Left ventricle myocardium inferior (tissue), 1 donor: ENCODE measurements around the gene USE1. TPM values are rescaled to one million over a fixed set of nuclear protein-coding genes. Genes with fewer than 3 reads are reported as not detected.

Source experiments
- DNase-seq: peaks from one replicate; pipeline ENCODE4 v3.0.0-alpha.2; 2020
- H3K27ac ChIP-seq: fragments of 200-600 bp; replicated peaks from 2 replicates; pipeline ENCODE4 v1.8.0; 2021
- H3K27me3 ChIP-seq: fragments of 200-600 bp; 2 replicates; pipeline ENCODE4 v1.8.0; 2021; ENCODE audit warnings: low read depth
- H3K36me3 ChIP-seq: fragments of 200-600 bp; 2 replicates; pipeline ENCODE4 v1.8.0; 2021
- H3K4me1 ChIP-seq: fragments of 200-600 bp; 2 replicates; pipeline ENCODE4 v1.8.0; 2021
- H3K4me3 ChIP-seq: fragments of 200-600 bp; 2 replicates; pipeline ENCODE4 v1.8.0; 2021; ENCODE audit warnings: mild to moderate bottlenecking, moderate library complexity
- H3K9me3 ChIP-seq: fragments of 200-600 bp; replicated peaks from 2 replicates; pipeline ENCODE4 v1.8.0; 2021
- CTCF ChIP-seq: fragments of 200-600 bp; IDR thresholded peaks from 2 replicates; pipeline ENCODE4 v1.8.0; 2021; ENCODE audit warnings: antibody characterized with exemption, mild to moderate bottlenecking, borderline replicate concordance
- intact Hi-C: fragments of 100-400 bp; cut with micrococcal nuclease; formaldehyde crosslinking; loops from one replicate; pipeline ENCODE4 v1.11.0; 2022
- total RNA-seq: library from RNA; stranded (reverse); fragmentation: NEBNext Ultra II Directional; extraction: Animal tissue kit (Norgen Biotek cat#: 25700); gene quantifications from one replicate; pipeline ENCODE4 v1.2.1, GENCODE V29; 2021
- donor health status: DM: no; HTN: yes; CAD: no; lungs with severe emphysema.

USE1 gene
- total RNA-seq, 1 donor from 2014 or later = 27.5 TPM

DNA sequence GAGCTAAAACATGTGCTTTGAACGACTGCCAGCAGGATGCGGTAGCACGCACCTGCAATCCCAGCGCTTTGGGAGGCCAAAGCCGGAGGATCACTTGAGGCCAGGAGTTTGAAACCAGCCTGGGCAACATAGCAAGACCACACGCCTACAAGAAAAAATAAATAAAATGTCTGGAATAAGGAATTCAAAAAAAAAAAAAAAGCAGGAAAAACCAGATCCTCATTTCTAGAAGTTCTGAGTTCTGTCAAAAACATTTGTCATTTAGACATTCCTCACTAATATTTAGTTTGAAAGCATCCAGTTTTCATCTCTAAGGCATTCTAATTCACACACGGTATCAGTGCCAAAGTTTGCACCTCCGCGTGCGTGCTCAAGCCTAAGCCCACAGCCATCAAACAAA is 36.9 kb upstream of the USE1 start:
- no peaks in the 10 kb centered on the region for H3K4me1 ChIP-seq
- no peaks in the 10 kb centered on the region for H3K9me3 ChIP-seq
- intact Hi-C loops = no loop called here
- peaks cover 77% of the 10 kb centered on the region for H3K36me3 ChIP-seq
- H3K27ac ChIP-seq = no peak overlapping the region
- TF ChIP-seq CTCF = no peak
- DNase-seq = no peak
- H3K4me3 ChIP-seq = no peak overlapping the region
- no peaks in the 10 kb centered on the region for H3K27me3 ChIP-seq

- Histone ChIP-seq H3K4me3 (no peak overlapping the region), H3K4me1 (no peaks in the 10 kb centered on the region), H3K27ac (no peak overlapping the region), H3K36me3 (peaks cover 75% of the 10 kb centered on the region), H3K9me3 (no peaks in the 10 kb centered on the region), H3K27me3 (no peaks in the 10 kb centered on the region)
- TF ChIP-seq CTCF = no peak
- no peak for DNase-seq
- intact Hi-C loops = no loop called here
Observed at GRCh38 chr19:17180997-17181702, 34.0 kb upstream of the USE1 start.

- Histone ChIP-seq H3K4me3 (no peak overlapping the region), H3K4me1 (no peaks in the 10 kb centered on the region), H3K27ac (no peak overlapping the region), H3K27me3 (no peaks in the 10 kb centered on the region), H3K36me3 (peaks cover 75% of the 10 kb centered on the region), H3K9me3 (no peaks in the 10 kb centered on the region)
- TF ChIP-seq CTCF = no peak
- intact Hi-C loops = no loop called here
- no peak for DNase-seq
Observed at GRCh38 chr19:17183271-17183761, 31.8 kb upstream of the USE1 start.

DNA sequence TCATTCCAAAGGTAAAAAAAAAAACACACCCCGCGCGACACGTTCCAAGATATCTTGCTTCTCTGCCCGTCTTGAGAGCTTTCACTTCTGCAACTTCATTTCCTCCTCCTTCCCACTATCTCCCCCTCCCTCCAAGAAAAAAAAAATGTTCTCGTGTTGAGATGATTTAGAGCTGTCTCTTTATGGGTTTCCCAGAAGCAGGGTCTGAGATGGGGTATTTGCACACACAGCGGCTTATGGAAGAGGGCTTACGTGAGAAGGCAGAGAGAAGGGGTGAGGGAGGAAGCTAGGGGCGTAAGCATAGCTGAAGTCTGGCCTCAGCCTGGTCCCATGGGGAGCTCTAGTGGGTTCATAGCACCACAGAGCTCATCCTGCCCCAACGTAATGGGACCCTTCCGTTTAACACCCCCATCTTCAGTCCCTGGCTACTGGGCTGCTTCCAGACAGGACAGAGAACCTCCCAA is 31.3 kb upstream of the USE1 start:
- no peak for TF ChIP-seq CTCF
- peaks cover 81% of the 10 kb centered on the region for H3K36me3 ChIP-seq
- H3K27ac ChIP-seq = no peak overlapping the region
- H3K4me1 ChIP-seq = no peaks in the 10 kb centered on the region
- DNase-seq = no peak
- H3K4me3 ChIP-seq = no peak overlapping the region
- H3K27me3 ChIP-seq = no peaks in the 10 kb centered on the region
- H3K9me3 ChIP-seq = no peaks in the 10 kb centered on the region
- intact Hi-C loops = no loop called here

- no peak overlapping the region for H3K27ac ChIP-seq
- H3K9me3 ChIP-seq = no peaks in the 10 kb centered on the region
- H3K4me3 ChIP-seq = no peak overlapping the region
- TF ChIP-seq CTCF = no peak
- no peaks in the 10 kb centered on the region for H3K4me1 ChIP-seq
- peaks cover 82% of the 10 kb centered on the region for H3K36me3 ChIP-seq
- intact Hi-C loops = no loop called here
- no peak for DNase-seq
- no peaks in the 10 kb centered on the region for H3K27me3 ChIP-seq
Observed at GRCh38 chr19:17184371-17184841, 30.8 kb upstream of the USE1 start.
